K562 (cell line): ENCODE data around the gene DOCK1.

Source experiments
- ATF1 ChIP-seq, 2 experiments: fragments of 450-650 bp in 1 of 2; IDR thresholded peaks; 2 replicates each; pipeline ENCODE4 v1.6.1; 2016; ENCODE audit warnings: missing compliant biosample characterization in 1 of 2, missing genetic modification characterization in 1 of 2
- HMG20A ChIP-seq: fragments of 450-650 bp; formaldehyde crosslinking; conservative IDR thresholded peaks from 2 replicates; pipeline ENCODE4 v1.4.0; 2020; ENCODE audit warnings: mild to moderate bottlenecking, mixed read lengths
- KAT2B ChIP-seq: IDR thresholded peaks from one replicate; pipeline ENCODE4 v1.6.1; 2012; ENCODE audit warnings: low read depth, mild to moderate bottlenecking, control low read depth, inconsistent platforms, low read length, moderate library complexity
- MAFK ChIP-seq: IDR thresholded peaks from 2 replicates; pipeline ENCODE4 v1.6.1; 2011; ENCODE audit warnings: low read length, improper control_type of control experiment
- NR2F6 ChIP-seq: fragments of 450-650 bp; formaldehyde crosslinking; IDR thresholded peaks from 2 replicates; pipeline ENCODE4 v1.4.0; 2020; ENCODE audit warnings: mild to moderate bottlenecking
- POLR2A ChIP-seq: fragments of 450-650 bp; conservative IDR thresholded peaks from 2 replicates; pipeline ENCODE4 v1.6.1; 2016
- RCOR1 ChIP-seq, 2 experiments: IDR thresholded peaks; 2 replicates each; pipeline ENCODE4 v1.6.1; 2012; ENCODE audit warnings: low read depth in 2 of 2, low read length in 2 of 2, borderline replicate concordance in 1 of 2, improper control_type of control experiment in 1 of 2
- RNF2 ChIP-seq: sonication (generic); IDR thresholded peaks from 2 replicates; pipeline ENCODE4 v1.6.1; 2016
- SMARCB1 ChIP-seq: IDR thresholded peaks from 2 replicates; pipeline ENCODE4 v1.6.1; 2011; ENCODE audit warnings: improper control_type of control experiment, low read depth; ENCODE audit not compliant: insufficient read length
- YY1 ChIP-seq, 3 experiments: IDR thresholded peaks; 2 replicates each; pipeline ENCODE4 v1.6.1; 2011; ENCODE audit warnings: low read length in 2 of 3, mild to moderate bottlenecking in 2 of 3, moderate library complexity in 2 of 3, borderline replicate concordance in 1 of 3, control low read depth in 1 of 3, low read depth in 1 of 3; ENCODE audit not compliant: insufficient read depth in 3 of 3, insufficient replicate concordance in 2 of 3, control insufficient read depth in 1 of 3, insufficient read length in 1 of 3; ENCODE audit errors: extremely low read depth in 1 of 3
- ZNF174 ChIP-seq: fragments of 250-450 bp; sonication (Bioruptor Pico); IDR thresholded peaks from 2 replicates; pipeline ENCODE4 v1.4.0; 2020; ENCODE audit warnings: mild to moderate bottlenecking
- ZNF668 ChIP-seq: fragments of 250-450 bp; sonication (Bioruptor Pico); IDR thresholded peaks from 2 replicates; pipeline ENCODE4 v1.8.0; 2022; ENCODE audit warnings: mild to moderate bottlenecking, inconsistent platforms
- TF ChIP-seq, protein P1 (sequence below), 3 experiments: IDR thresholded peaks in 2 of 3; conservative IDR thresholded peaks in 1 of 3; 2 replicates each; pipeline ENCODE4 v1.5.1; 2011 to 2012; ENCODE audit warnings: low read length in 3 of 3, mild to moderate bottlenecking in 3 of 3, control low read depth in 2 of 3, improper control_type of control experiment in 1 of 3, inconsistent platforms in 1 of 3, low read depth in 1 of 3, mixed read lengths in 1 of 3, moderate library complexity in 1 of 3; ENCODE audit not compliant: insufficient read depth in 2 of 3
- TF ChIP-seq, protein P2 (sequence below): IDR thresholded peaks from 2 replicates; pipeline ENCODE4 v1.6.1; 2012; ENCODE audit warnings: low read depth, low read length, improper control_type of control experiment, borderline replicate concordance

- TF ChIP-seq ZNF668 (CRISPR knock-in tag): no peak
- TF ChIP-seq RCOR1 (IDR thresholded peaks at IDR 0.05; ENCODE audit: borderline replicate concordance in 1 of 2, low read depth in 2 of 2, low read length in 2 of 2): no peak
- no peak for TF ChIP-seq HMG20A (CRISPR knock-in tag)
- no peak for TF ChIP-seq POLR2A
- TF ChIP-seq, protein P1, sequence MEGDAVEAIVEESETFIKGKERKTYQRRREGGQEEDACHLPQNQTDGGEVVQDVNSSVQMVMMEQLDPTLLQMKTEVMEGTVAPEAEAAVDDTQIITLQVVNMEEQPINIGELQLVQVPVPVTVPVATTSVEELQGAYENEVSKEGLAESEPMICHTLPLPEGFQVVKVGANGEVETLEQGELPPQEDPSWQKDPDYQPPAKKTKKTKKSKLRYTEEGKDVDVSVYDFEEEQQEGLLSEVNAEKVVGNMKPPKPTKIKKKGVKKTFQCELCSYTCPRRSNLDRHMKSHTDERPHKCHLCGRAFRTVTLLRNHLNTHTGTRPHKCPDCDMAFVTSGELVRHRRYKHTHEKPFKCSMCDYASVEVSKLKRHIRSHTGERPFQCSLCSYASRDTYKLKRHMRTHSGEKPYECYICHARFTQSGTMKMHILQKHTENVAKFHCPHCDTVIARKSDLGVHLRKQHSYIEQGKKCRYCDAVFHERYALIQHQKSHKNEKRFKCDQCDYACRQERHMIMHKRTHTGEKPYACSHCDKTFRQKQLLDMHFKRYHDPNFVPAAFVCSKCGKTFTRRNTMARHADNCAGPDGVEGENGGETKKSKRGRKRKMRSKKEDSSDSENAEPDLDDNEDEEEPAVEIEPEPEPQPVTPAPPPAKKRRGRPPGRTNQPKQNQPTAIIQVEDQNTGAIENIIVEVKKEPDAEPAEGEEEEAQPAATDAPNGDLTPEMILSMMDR (IDR thresholded peaks at IDR 0.05 in 2 of 3, conservative IDR thresholded peaks at IDR 0.05 in 1 of 3; ENCODE audit: insufficient read depth in 2 of 3, low read depth in 1 of 3, low read length in 3 of 3): no peak
- no peak for TF ChIP-seq ATF1 (CRISPR knock-in tag; IDR thresholded peaks at IDR 0.05)
- no peak for TF ChIP-seq ATF1 (tag; IDR thresholded peaks at IDR 0.05)
- TF ChIP-seq MAFK: no peak
- TF ChIP-seq, protein P2, sequence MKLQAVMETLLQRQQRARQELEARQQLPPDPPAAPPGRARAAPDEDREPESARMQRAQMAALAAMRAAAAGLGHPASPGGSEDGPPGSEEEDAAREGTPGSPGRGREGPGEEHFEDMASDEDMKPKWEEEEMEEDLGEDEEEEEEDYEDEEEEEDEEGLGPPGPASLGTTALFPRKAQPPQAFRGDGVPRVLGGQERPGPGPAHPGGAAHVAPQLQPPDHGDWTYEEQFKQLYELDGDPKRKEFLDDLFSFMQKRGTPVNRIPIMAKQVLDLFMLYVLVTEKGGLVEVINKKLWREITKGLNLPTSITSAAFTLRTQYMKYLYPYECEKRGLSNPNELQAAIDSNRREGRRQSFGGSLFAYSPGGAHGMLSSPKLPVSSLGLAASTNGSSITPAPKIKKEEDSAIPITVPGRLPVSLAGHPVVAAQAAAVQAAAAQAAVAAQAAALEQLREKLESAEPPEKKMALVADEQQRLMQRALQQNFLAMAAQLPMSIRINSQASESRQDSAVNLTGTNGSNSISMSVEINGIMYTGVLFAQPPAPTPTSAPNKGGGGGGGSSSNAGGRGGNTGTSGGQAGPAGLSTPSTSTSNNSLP: no peak
- no peak for TF ChIP-seq ZNF174 (CRISPR knock-in tag)
- no peak for TF ChIP-seq NR2F6
- no peak for TF ChIP-seq RNF2
- TF ChIP-seq KAT2B: no peak
- TF ChIP-seq SMARCB1: no peak
- no peak for TF ChIP-seq YY1 (IDR thresholded peaks at IDR 0.05; ENCODE audit: borderline replicate concordance in 1 of 3, control insufficient read depth in 1 of 3, extremely low read depth in 1 of 3, insufficient read depth in 3 of 3, insufficient read length in 1 of 3, insufficient replicate concordance in 2 of 3, low read depth in 1 of 3, low read length in 2 of 3)
Observed at GRCh38 chr10:127016331-127016730, 111.1 kb downstream of the DOCK1 start.
